ENCODE results near the gene GSTO1.

GRCh38 chr10:104245066-104245632 is 9.5 kb upstream of the GSTO1 start:
- TF ChIP-seq POLR2A (IDR thresholded peaks at IDR 0.05) = no peak
- no peak for TF ChIP-seq CTCF (IDR thresholded peaks at IDR 0.05)

Measured in esophagus squamous epithelium (tissue), 4 donors.